HepG2 (cell line): ENCODE data around the gene NATD1. TPM values are rescaled to one million over a fixed set of nuclear protein-coding genes. Genes with fewer than 3 reads are reported as not detected.

ENCODE experiments used
- BCL6 ChIP-seq: IDR thresholded peaks from 2 replicates; pipeline ENCODE4 v1.6.1; 2016; ENCODE audit warnings: missing genetic modification reagents, missing compliant biosample characterization
- FOXK1 ChIP-seq: sonication (generic); formaldehyde crosslinking; IDR thresholded peaks from 2 replicates; pipeline ENCODE4 v1.4.0; 2020; ENCODE audit warnings: low read depth, missing genetic modification reagents, borderline replicate concordance
- KMT2A ChIP-seq: sonication (generic); formaldehyde crosslinking; IDR thresholded peaks from 2 replicates; pipeline ENCODE4 v1.4.0; 2020; ENCODE audit warnings: missing genetic modification reagents
- MIER2 ChIP-seq: IDR thresholded peaks from 2 replicates; pipeline ENCODE4 v1.6.1; 2016; ENCODE audit warnings: missing biosample characterization, missing genetic modification reagents
- MXI1 ChIP-seq: IDR thresholded peaks from 3 replicates; pipeline ENCODE4 v1.6.1; 2012; ENCODE audit warnings: low read depth, low read length, inconsistent platforms, borderline replicate concordance
- NFATC3 ChIP-seq: sonication (generic); formaldehyde crosslinking; IDR thresholded peaks from 2 replicates; pipeline ENCODE4 v1.5.1; 2020; ENCODE audit warnings: mild to moderate bottlenecking, missing genetic modification reagents
- TBL1XR1 ChIP-seq: fragments of 150-350 bp; IDR thresholded peaks from 2 replicates; pipeline ENCODE4 v1.6.1; 2014; ENCODE audit warnings: borderline replicate concordance, low read length; ENCODE audit not compliant: partially characterized antibody
- TBP ChIP-seq: sonication (generic); formaldehyde crosslinking; IDR thresholded peaks from 2 replicates; pipeline ENCODE4 v1.5.0; 2020; ENCODE audit warnings: missing genetic modification reagents
- ZFP36L1 ChIP-seq: sonication (generic); formaldehyde crosslinking; IDR thresholded peaks from 2 replicates; pipeline ENCODE4 v1.8.0; 2022; ENCODE audit warnings: mild to moderate bottlenecking, missing genetic modification reagents, moderate library complexity
- ZFX ChIP-seq: sonication (generic); formaldehyde crosslinking; IDR thresholded peaks from 2 replicates; pipeline ENCODE4 v1.4.0; 2020; ENCODE audit warnings: mild to moderate bottlenecking, low read depth, missing genetic modification reagents, moderate library complexity
- ZNF354B ChIP-seq: sonication (generic); formaldehyde crosslinking; IDR thresholded peaks from 2 replicates; pipeline ENCODE4 v1.8.0; 2022; ENCODE audit warnings: mild to moderate bottlenecking, missing genetic modification reagents
- ZNF713 ChIP-seq: sonication (generic); formaldehyde crosslinking; IDR thresholded peaks from 2 replicates; pipeline ENCODE4 v1.4.0; 2020; ENCODE audit warnings: mild to moderate bottlenecking, missing genetic modification reagents
- ZZZ3 ChIP-seq: sonication (generic); formaldehyde crosslinking; IDR thresholded peaks from 2 replicates; pipeline ENCODE4 v1.4.0; 2020; ENCODE audit warnings: missing genetic modification reagents, mild to moderate bottlenecking, borderline replicate concordance
- polyA plus RNA-seq, 8 experiments: library from polyadenylated mRNA; depleted of rRNA in 3 of 8; stranded (reverse) in 7 of 8; unstranded in 1 of 8; fragments of >200 nt; fragmentation: Illumina TruSeq in 4 of 8; extraction: Trizol in 4 of 8; gene quantifications; 2 replicates each; pipeline versions ENCODE4 v1.2.1 to v1.2.3, GENCODE V29; 2011 to 2016; ENCODE audit warnings: low read depth in 4 of 8, missing spikeins in 1 of 8, mixed read lengths in 1 of 8; ENCODE audit not compliant: insufficient read depth in 1 of 8
- total RNA-seq, 5 experiments: library from RNA; depleted of rRNA; stranded (reverse); fragments of >200 nt; fragmentation: Illumina TruSeq; extraction: Trizol; gene quantifications; 2 replicates each; pipeline ENCODE4 v1.2.3, GENCODE V29; 2016; ENCODE audit warnings: low read depth in 1 of 5
- TF ChIP-seq, protein P1 (sequence below): sonication (generic); formaldehyde crosslinking; conservative IDR thresholded peaks from 2 replicates; pipeline ENCODE4 v1.4.0; 2020; ENCODE audit warnings: missing genetic modification reagents
- TF ChIP-seq, protein P2 (sequence below): sonication (generic); formaldehyde crosslinking; IDR thresholded peaks from 2 replicates; pipeline ENCODE4 v1.4.0; 2020; ENCODE audit warnings: mild to moderate bottlenecking, missing genetic modification reagents
- TF ChIP-seq, protein P3 (sequence below): sonication (generic); formaldehyde crosslinking; IDR thresholded peaks from 2 replicates; pipeline ENCODE4 v1.8.0; 2022; ENCODE audit warnings: mild to moderate bottlenecking, missing genetic modification reagents, moderate library complexity
- TF ChIP-seq, protein P4 (sequence below): sonication (generic); formaldehyde crosslinking; IDR thresholded peaks from 2 replicates; pipeline ENCODE4 v1.4.0; 2020; ENCODE audit warnings: missing genetic modification reagents
- TF ChIP-seq, protein P5 (sequence below): IDR thresholded peaks from 2 replicates; pipeline ENCODE4 v1.6.1; 2012; ENCODE audit warnings: inconsistent platforms
- TF ChIP-seq, protein P6 (sequence below): sonication (generic); formaldehyde crosslinking; IDR thresholded peaks from 2 replicates; pipeline ENCODE4 v1.4.0; 2020; ENCODE audit warnings: mild to moderate bottlenecking, missing genetic modification reagents, borderline replicate concordance
- TF ChIP-seq, protein P7 (sequence below): sonication (generic); formaldehyde crosslinking; IDR thresholded peaks from 2 replicates; pipeline ENCODE4 v1.8.1; 2022; ENCODE audit warnings: low read depth, mild to moderate bottlenecking, missing genetic modification reagents

The NATD1 gene
- total and polyA plus RNA-seq, 2 of the 13 experiments (the other 11 are each of a cell fraction or from before 2014, with no cell fraction given): 0.31 to 2.3 TPM

DNA sequence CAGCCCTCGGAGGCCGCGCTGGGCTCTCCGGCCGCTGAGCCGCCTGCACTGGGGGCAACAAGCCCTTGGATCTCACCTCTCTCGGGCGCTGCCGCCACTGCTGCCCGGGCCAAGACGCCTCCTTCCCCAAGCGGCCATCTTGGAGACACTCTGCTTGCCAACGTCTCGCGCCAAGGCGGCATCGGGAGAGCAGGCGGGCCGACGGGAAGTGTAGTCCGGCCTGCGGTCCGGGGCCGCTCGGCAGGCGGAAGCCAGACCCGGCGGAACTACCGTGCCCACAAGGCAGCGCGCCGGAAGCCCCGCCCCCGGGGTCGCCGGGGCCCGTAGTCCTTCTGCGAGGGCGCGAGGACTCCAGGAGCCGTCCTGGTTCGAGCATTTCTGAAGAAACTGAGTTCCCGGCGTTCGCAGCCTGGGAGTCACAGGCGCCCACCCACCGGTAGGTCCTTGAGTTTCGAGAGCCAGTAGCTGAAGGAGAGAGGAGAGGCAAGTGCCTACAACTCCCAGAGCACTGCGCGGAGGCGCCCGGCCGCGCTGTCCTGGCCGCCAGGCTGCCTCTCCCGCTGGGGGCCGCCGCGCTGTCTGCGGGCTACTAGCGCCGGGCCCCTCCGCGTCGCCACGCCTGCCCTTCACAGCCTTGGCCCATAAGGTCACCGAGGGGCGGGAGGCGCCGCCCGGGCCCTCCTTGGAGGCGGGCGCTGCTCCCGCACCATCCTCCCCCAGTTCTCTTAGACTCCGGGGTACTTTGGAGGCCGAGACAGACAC lies 39.0 kb downstream of the NATD1 start, which contains the start of gene TMEM11 (continued):
- TF ChIP-seq, protein P1, sequence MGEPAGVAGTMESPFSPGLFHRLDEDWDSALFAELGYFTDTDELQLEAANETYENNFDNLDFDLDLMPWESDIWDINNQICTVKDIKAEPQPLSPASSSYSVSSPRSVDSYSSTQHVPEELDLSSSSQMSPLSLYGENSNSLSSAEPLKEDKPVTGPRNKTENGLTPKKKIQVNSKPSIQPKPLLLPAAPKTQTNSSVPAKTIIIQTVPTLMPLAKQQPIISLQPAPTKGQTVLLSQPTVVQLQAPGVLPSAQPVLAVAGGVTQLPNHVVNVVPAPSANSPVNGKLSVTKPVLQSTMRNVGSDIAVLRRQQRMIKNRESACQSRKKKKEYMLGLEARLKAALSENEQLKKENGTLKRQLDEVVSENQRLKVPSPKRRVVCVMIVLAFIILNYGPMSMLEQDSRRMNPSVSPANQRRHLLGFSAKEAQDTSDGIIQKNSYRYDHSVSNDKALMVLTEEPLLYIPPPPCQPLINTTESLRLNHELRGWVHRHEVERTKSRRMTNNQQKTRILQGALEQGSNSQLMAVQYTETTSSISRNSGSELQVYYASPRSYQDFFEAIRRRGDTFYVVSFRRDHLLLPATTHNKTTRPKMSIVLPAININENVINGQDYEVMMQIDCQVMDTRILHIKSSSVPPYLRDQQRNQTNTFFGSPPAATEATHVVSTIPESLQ (CRISPR knock-in tag): no peak; the same call in 1 of the 2 replicates
- peak; percentile 86 for TF ChIP-seq ZFX (CRISPR knock-in tag)
- peak; percentile 76; the same call in 1 of the 2 replicates for TF ChIP-seq FOXK1 (CRISPR knock-in tag)
- TF ChIP-seq NFATC3 (CRISPR knock-in tag): no peak
- TF ChIP-seq, protein P2, sequence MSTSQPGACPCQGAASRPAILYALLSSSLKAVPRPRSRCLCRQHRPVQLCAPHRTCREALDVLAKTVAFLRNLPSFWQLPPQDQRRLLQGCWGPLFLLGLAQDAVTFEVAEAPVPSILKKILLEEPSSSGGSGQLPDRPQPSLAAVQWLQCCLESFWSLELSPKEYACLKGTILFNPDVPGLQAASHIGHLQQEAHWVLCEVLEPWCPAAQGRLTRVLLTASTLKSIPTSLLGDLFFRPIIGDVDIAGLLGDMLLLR: no peak
- no peak for TF ChIP-seq MIER2 (CRISPR knock-in tag)
- peak; percentile 20 for TF ChIP-seq BCL6 (CRISPR knock-in tag)
- 0 out of 2 replicates have a peak, but pooled peaks have one; percentile 59 for TF ChIP-seq ZFP36L1 (CRISPR knock-in tag)
- TF ChIP-seq TBP (CRISPR knock-in tag): peak; percentile 97
- no peak for TF ChIP-seq ZNF713 (CRISPR knock-in tag)
- TF ChIP-seq, protein P3, sequence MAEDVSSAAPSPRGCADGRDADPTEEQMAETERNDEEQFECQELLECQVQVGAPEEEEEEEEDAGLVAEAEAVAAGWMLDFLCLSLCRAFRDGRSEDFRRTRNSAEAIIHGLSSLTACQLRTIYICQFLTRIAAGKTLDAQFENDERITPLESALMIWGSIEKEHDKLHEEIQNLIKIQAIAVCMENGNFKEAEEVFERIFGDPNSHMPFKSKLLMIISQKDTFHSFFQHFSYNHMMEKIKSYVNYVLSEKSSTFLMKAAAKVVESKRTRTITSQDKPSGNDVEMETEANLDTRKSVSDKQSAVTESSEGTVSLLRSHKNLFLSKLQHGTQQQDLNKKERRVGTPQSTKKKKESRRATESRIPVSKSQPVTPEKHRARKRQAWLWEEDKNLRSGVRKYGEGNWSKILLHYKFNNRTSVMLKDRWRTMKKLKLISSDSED (CRISPR knock-in tag): no peak
- TF ChIP-seq ZNF354B (CRISPR knock-in tag): no peak
- no peak; the same call in 1 of the 2 replicates for TF ChIP-seq KMT2A (CRISPR knock-in tag)
- peak; percentile 62 for TF ChIP-seq TBL1XR1
- TF ChIP-seq, protein P4, sequence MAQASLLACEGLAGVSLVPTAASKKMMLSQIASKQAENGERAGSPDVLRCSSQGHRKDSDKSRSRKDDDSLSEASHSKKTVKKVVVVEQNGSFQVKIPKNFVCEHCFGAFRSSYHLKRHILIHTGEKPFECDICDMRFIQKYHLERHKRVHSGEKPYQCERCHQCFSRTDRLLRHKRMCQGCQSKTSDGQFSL: no peak
- TF ChIP-seq ZZZ3 (CRISPR knock-in tag): no peak
- TF ChIP-seq, protein P5, sequence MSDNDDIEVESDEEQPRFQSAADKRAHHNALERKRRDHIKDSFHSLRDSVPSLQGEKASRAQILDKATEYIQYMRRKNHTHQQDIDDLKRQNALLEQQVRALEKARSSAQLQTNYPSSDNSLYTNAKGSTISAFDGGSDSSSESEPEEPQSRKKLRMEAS: peak; percentile 71
- TF ChIP-seq MXI1: peak; percentile 39; the same call in 1 of the 3 replicates
- TF ChIP-seq, protein P6, sequence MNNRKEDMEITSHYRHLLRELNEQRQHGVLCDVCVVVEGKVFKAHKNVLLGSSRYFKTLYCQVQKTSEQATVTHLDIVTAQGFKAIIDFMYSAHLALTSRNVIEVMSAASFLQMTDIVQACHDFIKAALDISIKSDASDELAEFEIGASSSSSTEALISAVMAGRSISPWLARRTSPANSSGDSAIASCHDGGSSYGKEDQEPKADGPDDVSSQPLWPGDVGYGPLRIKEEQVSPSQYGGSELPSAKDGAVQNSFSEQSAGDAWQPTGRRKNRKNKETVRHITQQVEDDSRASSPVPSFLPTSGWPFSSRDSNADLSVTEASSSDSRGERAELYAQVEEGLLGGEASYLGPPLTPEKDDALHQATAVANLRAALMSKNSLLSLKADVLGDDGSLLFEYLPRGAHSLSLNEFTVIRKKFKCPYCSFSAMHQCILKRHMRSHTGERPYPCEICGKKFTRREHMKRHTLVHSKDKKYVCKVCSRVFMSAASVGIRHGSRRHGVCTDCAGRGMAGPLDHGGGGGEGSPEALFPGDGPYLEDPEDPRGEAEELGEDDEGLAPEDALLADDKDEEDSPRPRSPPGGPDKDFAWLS (CRISPR knock-in tag): no peak
- TF ChIP-seq, protein P7, sequence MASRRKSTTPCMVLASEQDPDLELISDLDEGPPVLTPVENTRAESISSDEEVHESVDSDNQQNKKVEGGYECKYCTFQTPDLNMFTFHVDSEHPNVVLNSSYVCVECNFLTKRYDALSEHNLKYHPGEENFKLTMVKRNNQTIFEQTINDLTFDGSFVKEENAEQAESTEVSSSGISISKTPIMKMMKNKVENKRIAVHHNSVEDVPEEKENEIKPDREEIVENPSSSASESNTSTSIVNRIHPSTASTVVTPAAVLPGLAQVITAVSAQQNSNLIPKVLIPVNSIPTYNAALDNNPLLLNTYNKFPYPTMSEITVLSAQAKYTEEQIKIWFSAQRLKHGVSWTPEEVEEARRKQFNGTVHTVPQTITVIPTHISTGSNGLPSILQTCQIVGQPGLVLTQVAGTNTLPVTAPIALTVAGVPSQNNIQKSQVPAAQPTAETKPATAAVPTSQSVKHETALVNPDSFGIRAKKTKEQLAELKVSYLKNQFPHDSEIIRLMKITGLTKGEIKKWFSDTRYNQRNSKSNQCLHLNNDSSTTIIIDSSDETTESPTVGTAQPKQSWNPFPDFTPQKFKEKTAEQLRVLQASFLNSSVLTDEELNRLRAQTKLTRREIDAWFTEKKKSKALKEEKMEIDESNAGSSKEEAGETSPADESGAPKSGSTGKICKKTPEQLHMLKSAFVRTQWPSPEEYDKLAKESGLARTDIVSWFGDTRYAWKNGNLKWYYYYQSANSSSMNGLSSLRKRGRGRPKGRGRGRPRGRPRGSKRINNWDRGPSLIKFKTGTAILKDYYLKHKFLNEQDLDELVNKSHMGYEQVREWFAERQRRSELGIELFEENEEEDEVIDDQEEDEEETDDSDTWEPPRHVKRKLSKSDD: no peak
